H9 (cell line): ENCODE data around the gene ACOXL. TPM values are rescaled to one million over a fixed set of nuclear protein-coding genes. Genes with fewer than 3 reads are reported as not detected.

ENCODE experiments used
- DNase-seq: peaks from one replicate; pipeline ENCODE4 v3.0.0-alpha.2; 2017
- H2AFZ ChIP-seq: one replicate; pipeline ENCODE4 v1.6.1; 2013; ENCODE audit warnings: mild to moderate bottlenecking, low read length, control low read depth, moderate library complexity
- H2AK5ac ChIP-seq: 2 replicates; pipeline ENCODE4 v1.6.1; 2013; ENCODE audit warnings: low read length, control low read depth, mixed read lengths; ENCODE audit not compliant: insufficient read length
- H2BK120ac ChIP-seq: one replicate; pipeline ENCODE4 v1.6.1; 2013; ENCODE audit warnings: low read depth, mild to moderate bottlenecking, low read length, control low read depth, inconsistent platforms; ENCODE audit not compliant: poor library complexity, severe bottlenecking
- H2BK12ac ChIP-seq: 2 replicates; pipeline ENCODE4 v1.6.1; 2013; ENCODE audit warnings: low read length, control low read depth, mixed read lengths, low read depth; ENCODE audit not compliant: insufficient read length
- H2BK15ac ChIP-seq: 2 replicates; pipeline ENCODE4 v1.6.1; 2013; ENCODE audit warnings: low read depth, low read length, control low read depth
- H2BK20ac ChIP-seq: one replicate; pipeline ENCODE4 v1.6.1; 2013; ENCODE audit warnings: low read depth, mild to moderate bottlenecking, low read length, control low read depth, inconsistent platforms; ENCODE audit not compliant: poor library complexity, severe bottlenecking
- H2BK5ac ChIP-seq: 2 replicates; pipeline ENCODE4 v1.6.1; 2013; ENCODE audit warnings: low read length, control low read depth, mixed read lengths; ENCODE audit not compliant: insufficient read length
- H3K14ac ChIP-seq: 2 replicates; pipeline ENCODE4 v1.6.1; 2013; ENCODE audit warnings: low read length, control low read depth; ENCODE audit not compliant: insufficient read depth
- H3K18ac ChIP-seq: 2 replicates; pipeline ENCODE4 v1.6.1; 2013; ENCODE audit warnings: low read depth, mild to moderate bottlenecking, mixed read lengths, low read length, control low read depth; ENCODE audit not compliant: insufficient read length
- H3K23ac ChIP-seq: 2 replicates; pipeline ENCODE4 v1.6.1; 2013; ENCODE audit warnings: low read length, control low read depth, mixed read lengths, low read depth; ENCODE audit not compliant: insufficient read length
- H3K23me2 ChIP-seq: 2 replicates; pipeline ENCODE4 v1.6.1; 2013; ENCODE audit warnings: low read depth, mild to moderate bottlenecking, mixed read lengths, low read length, control low read depth; ENCODE audit not compliant: insufficient read length, poor library complexity, severe bottlenecking
- H3K27ac ChIP-seq: 2 replicates; pipeline ENCODE4 v1.5.1; 2013; ENCODE audit warnings: low read length, control low read depth, mixed read lengths, low read depth; ENCODE audit not compliant: insufficient read length
- H3K27me3 ChIP-seq: 2 replicates; pipeline ENCODE4 v1.6.1; 2013; ENCODE audit warnings: low read length, control low read depth, inconsistent platforms; ENCODE audit not compliant: insufficient read depth
- H3K4ac ChIP-seq: 2 replicates; pipeline ENCODE4 v1.6.1; 2013; ENCODE audit warnings: low read depth, mild to moderate bottlenecking, control low read depth, inconsistent platforms, low read length, moderate library complexity
- H3K4me1 ChIP-seq: 2 replicates; pipeline ENCODE4 v1.6.1; 2013; ENCODE audit warnings: low read length, control low read depth, inconsistent platforms; ENCODE audit not compliant: insufficient read depth
- H3K4me2 ChIP-seq: 2 replicates; pipeline ENCODE4 v1.6.1; 2013; ENCODE audit warnings: low read length, control low read depth, mixed read lengths; ENCODE audit not compliant: insufficient read length, insufficient read depth
- H3K56ac ChIP-seq: 2 replicates; pipeline ENCODE4 v1.6.1; 2013; ENCODE audit warnings: low read depth, mild to moderate bottlenecking, mixed read lengths, low read length, control low read depth; ENCODE audit not compliant: insufficient read length
- H3K79me1 ChIP-seq: 2 replicates; pipeline ENCODE4 v1.6.1; 2013; ENCODE audit warnings: low read depth, mild to moderate bottlenecking, moderate library complexity, low read length, control low read depth, inconsistent platforms; ENCODE audit not compliant: insufficient read depth, poor library complexity, severe bottlenecking
- H3K79me2 ChIP-seq: 2 replicates; pipeline ENCODE4 v1.6.1; 2013; ENCODE audit warnings: low read length, control low read depth, inconsistent platforms; ENCODE audit not compliant: insufficient read depth
- H3K9ac ChIP-seq: 2 replicates; pipeline ENCODE4 v1.6.1; 2013; ENCODE audit warnings: low read length, control low read depth, mixed read lengths; ENCODE audit not compliant: insufficient read length; ENCODE audit errors: extremely low read depth
- H3K9me3 ChIP-seq: one replicate; pipeline ENCODE4 v1.6.1; 2013; ENCODE audit warnings: low read depth, low read length, inconsistent platforms; ENCODE audit not compliant: control insufficient read depth
- H3T11ph ChIP-seq: one replicate; pipeline ENCODE4 v1.6.1; 2013; ENCODE audit warnings: mild to moderate bottlenecking, low read length, control low read depth, inconsistent platforms
- H4K20me1 ChIP-seq: one replicate; pipeline ENCODE4 v1.6.1; 2013; ENCODE audit not compliant: control insufficient read depth, insufficient read length, insufficient read depth
- H4K5ac ChIP-seq: 2 replicates; pipeline ENCODE4 v1.6.1; 2013; ENCODE audit warnings: low read depth, mild to moderate bottlenecking, mixed read lengths, low read length, control low read depth; ENCODE audit not compliant: insufficient read length
- H4K8ac ChIP-seq: replicated peaks from 2 replicates; pipeline ENCODE4 v1.6.1; 2013; ENCODE audit warnings: low read length, control low read depth, mixed read lengths, low read depth; ENCODE audit not compliant: insufficient read length
- H4K91ac ChIP-seq: 2 replicates; pipeline ENCODE4 v1.6.1; 2013; ENCODE audit warnings: low read depth, mild to moderate bottlenecking, moderate library complexity, mixed read lengths, low read length, control low read depth; ENCODE audit not compliant: insufficient read length
- H3K27ac Mint-ChIP-seq, 3 experiments: 2 replicates in 2 of 3; 3 replicates in 1 of 3; pipeline ENCODE4 v1.8.0; 2020 to 2021; ENCODE audit warnings: mixed read lengths in 3 of 3, mild to moderate bottlenecking in 1 of 3, moderate library complexity in 1 of 3
- H3K27me3 Mint-ChIP-seq: 2 replicates; pipeline ENCODE4 v1.8.0; 2021; ENCODE audit warnings: low read depth, mild to moderate bottlenecking, moderate library complexity, mixed read lengths
- H3K36me3 Mint-ChIP-seq, 3 experiments: 2 replicates in 2 of 3; 3 replicates in 1 of 3; pipeline ENCODE4 v1.8.0; 2020 to 2021; ENCODE audit warnings: low read depth in 3 of 3, mixed read lengths in 3 of 3; ENCODE audit not compliant: insufficient read depth in 1 of 3
- H3K4me1 Mint-ChIP-seq, 2 experiments: 2 replicates each; pipeline ENCODE4 v1.8.0; 2020; ENCODE audit warnings: mixed read lengths in 2 of 2
- H3K4me3 Mint-ChIP-seq, 2 experiments: 2 replicates in 1 of 2; 3 replicates in 1 of 2; pipeline ENCODE4 v1.8.0; 2020 to 2021; ENCODE audit warnings: mild to moderate bottlenecking in 2 of 2, mixed read lengths in 2 of 2, moderate library complexity in 1 of 2
- H3K9me3 Mint-ChIP-seq, 2 experiments: 2 replicates in 1 of 2; 3 replicates in 1 of 2; pipeline ENCODE4 v1.8.0; 2020; ENCODE audit warnings: mild to moderate bottlenecking in 2 of 2, mixed read lengths in 2 of 2, moderate library complexity in 1 of 2
- CTCF ChIP-seq: fragments of 200-600 bp; sonication (generic); conservative IDR thresholded peaks from 3 replicates; pipeline ENCODE4 v1.8.0; 2021; ENCODE audit warnings: antibody characterized with exemption, mild to moderate bottlenecking
- WGBS: extraction: QIAGEN DNeasy Blood & Tissue Kit; methylation state at CpG from one replicate; pipeline ENCODE4 v1.1.7; 2013; ENCODE audit warnings: missing lambda C conversion rate, low lambda C conversion rate, mixed read lengths; ENCODE audit not compliant: insufficient read length; ENCODE audit errors: extremely low coverage; 5-methylcytosine and 5-hydroxymethylcytosine counted together
- total RNA-seq: library from RNA; stranded (reverse); gene quantifications from 2 replicates; pipeline ENCODE4 v1.2.1, GENCODE V29; 2021

The ACOXL gene
- total RNA-seq, 1 experiment from 2014 or later: 37.6 TPM

DNA sequence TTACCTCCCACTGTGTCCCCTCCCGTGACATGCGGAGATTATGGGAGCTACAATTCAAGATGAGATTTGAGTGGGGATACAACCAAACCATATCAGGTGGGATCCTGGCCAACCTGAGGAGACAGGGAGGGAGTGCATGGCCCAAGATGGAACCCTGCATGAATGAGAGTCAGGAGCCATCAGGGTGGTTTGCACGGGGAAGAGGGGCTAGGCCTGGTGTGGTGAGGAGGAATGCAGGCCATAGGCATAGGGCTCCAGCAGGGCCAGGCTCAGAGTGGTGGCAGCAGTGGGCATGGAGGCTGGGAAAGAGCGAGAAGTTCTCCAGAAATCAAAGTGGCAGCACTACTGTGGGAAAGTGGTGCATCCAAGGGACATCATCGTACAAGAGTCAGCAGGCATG lies 314.3 kb downstream of the ACOXL start:
- H3K23me2 ChIP-seq: no peaks in the 10 kb centered on the region
- H2AFZ ChIP-seq: no peak overlapping the region
- H2BK120ac ChIP-seq: no peak overlapping the region
- H2BK12ac ChIP-seq: no peak overlapping the region
- no peaks in the 10 kb centered on the region for H3K79me2 ChIP-seq
- H3K4me2 ChIP-seq: no peak overlapping the region
- Mint-ChIP-seq H3K4me1 (peaks cover 0 to 3% of the 10 kb centered on the region in 2 experiments; a peak in 2 of 4 replicates), H3K27me3 (peaks cover 3% of the 10 kb centered on the region), H3K4me3 (no peak overlapping the region), H3K27ac (no peak overlapping the region), H3K36me3 (peaks cover 2 to 4% (median 2%) of the 10 kb centered on the region in 3 experiments; a peak in 4 of 7 replicates), H3K9me3 (0 out of 5 replicates have a peak, but pooled peaks cover 0 to 1% of the 10 kb centered on the region in 2 experiments)
- TF ChIP-seq CTCF: no peak
- H3K79me1 ChIP-seq: no peaks in the 10 kb centered on the region
- DNase-seq: no peak
- no peaks in the 10 kb centered on the region; the same call in 1 of the 2 replicates for H3K4me1 ChIP-seq
- H3K4ac ChIP-seq: no peak overlapping the region
- H3T11ph ChIP-seq: no peak overlapping the region
- no peak overlapping the region for H2BK20ac ChIP-seq
- no peaks in the 10 kb centered on the region for H3K27me3 ChIP-seq
- no peak overlapping the region for H3K18ac ChIP-seq
- H2BK15ac ChIP-seq: no peak overlapping the region
- no CpG with 5 or more reads among the region's 5 CpGs for WGBS
- no peak overlapping the region for H2AK5ac ChIP-seq
- no peak overlapping the region for H4K8ac ChIP-seq
- H3K9me3 ChIP-seq: no peaks in the 10 kb centered on the region
- H2BK5ac ChIP-seq: no peak overlapping the region
- no peak overlapping the region for H3K14ac ChIP-seq
- H3K23ac ChIP-seq: no peak overlapping the region
- H4K91ac ChIP-seq: no peak overlapping the region
- no peak overlapping the region for H3K56ac ChIP-seq
- H4K5ac ChIP-seq: no peak overlapping the region
- no peak overlapping the region for H3K9ac ChIP-seq
- no peaks in the 10 kb centered on the region for H4K20me1 ChIP-seq
- H3K27ac ChIP-seq: no peak overlapping the region
